ENCODE measurements around the gene ADGRA1. TPM values are rescaled to one million over a fixed set of nuclear protein-coding genes. Genes with fewer than 3 reads are reported as not detected.

The ADGRA1 gene
- total and polyA plus RNA-seq, 2 donors (not counting 1 experiment from before 2014, with no cell fraction given), result not detected

GRCh38 chr10:133059093-133059470, 28.6 kb upstream of the ADGRA1 start:
- DNase-seq (ENCODE audit: low read depth in 2 of 2), result no peak
- Histone ChIP-seq H3K4me3 (replicated peaks in 1 of 4; ENCODE audit: control extremely low read depth in 1 of 4, insufficient read depth in 1 of 4, low read depth in 3 of 4, low read length in 4 of 4) (no peak overlapping the region), H3K9me3 (ENCODE audit: control insufficient read depth, insufficient read depth, low read depth, low read length) (no peaks in the 10 kb centered on the region), H3K27ac (ENCODE audit: insufficient read depth, low read length) (no peak overlapping the region), H3K4me1 (ENCODE audit: control insufficient read depth, extremely low read depth, insufficient read depth, low read length) (no peaks in the 10 kb centered on the region), H3K27me3 (ENCODE audit: control insufficient read depth, insufficient read depth, low read length) (no peaks in the 10 kb centered on the region), H3K79me2 (ENCODE audit: control insufficient read depth, insufficient read depth, low read length) (no peaks in the 10 kb centered on the region), H2AFZ (ENCODE audit: low read length) (no peak overlapping the region), H4K20me1 (ENCODE audit: control insufficient read depth, extremely low read depth, insufficient read depth, low read length) (no peaks in the 10 kb centered on the region), H3K9ac (ENCODE audit: insufficient read depth, low read length) (no peak overlapping the region), H3K4me2 (ENCODE audit: extremely low read depth, insufficient read depth, low read length) (no peak overlapping the region), H3K36me3 (ENCODE audit: control insufficient read depth, insufficient read depth, low read length) (no peaks in the 10 kb centered on the region)
- no peak for TF ChIP-seq CTCF (conservative IDR thresholded peaks at IDR 0.05 in 1 of 2, IDR thresholded peaks at IDR 0.05 in 1 of 2; ENCODE audit: low read depth in 1 of 2, low read length in 2 of 2)
- TF ChIP-seq EZH2 (IDR thresholded peaks at IDR 0.05; ENCODE audit: low read length, missing control alignments), result no peak

GRCh38 chr10:133059571-133059970, 28.2 kb upstream of the ADGRA1 start:
- no peaks in the 10 kb centered on the region for H4K20me1 ChIP-seq (ENCODE audit: control insufficient read depth, extremely low read depth, insufficient read depth, low read length)
- H3K36me3 ChIP-seq (ENCODE audit: control insufficient read depth, insufficient read depth, low read length), result no peaks in the 10 kb centered on the region
- H3K9ac ChIP-seq (ENCODE audit: insufficient read depth, low read length), result no peak overlapping the region
- H3K79me2 ChIP-seq (ENCODE audit: control insufficient read depth, insufficient read depth, low read length), result no peaks in the 10 kb centered on the region
- no peak for TF ChIP-seq CTCF (conservative IDR thresholded peaks at IDR 0.05 in 1 of 2, IDR thresholded peaks at IDR 0.05 in 1 of 2; ENCODE audit: low read depth in 1 of 2, low read length in 2 of 2)
- no peak for TF ChIP-seq EZH2 (IDR thresholded peaks at IDR 0.05; ENCODE audit: low read length, missing control alignments)
- H3K4me2 ChIP-seq (ENCODE audit: extremely low read depth, insufficient read depth, low read length), result no peak overlapping the region
- no peaks in the 10 kb centered on the region for H3K27me3 ChIP-seq (ENCODE audit: control insufficient read depth, insufficient read depth, low read length)
- no peak overlapping the region for H3K27ac ChIP-seq (ENCODE audit: insufficient read depth, low read length)
- H2AFZ ChIP-seq (ENCODE audit: low read length), result no peak overlapping the region
- no peaks in the 10 kb centered on the region for H3K4me1 ChIP-seq (ENCODE audit: control insufficient read depth, extremely low read depth, insufficient read depth, low read length)
- no peak overlapping the region for H3K4me3 ChIP-seq (replicated peaks in 1 of 4; ENCODE audit: control extremely low read depth in 1 of 4, insufficient read depth in 1 of 4, low read depth in 3 of 4, low read length in 4 of 4)
- no peak for DNase-seq (ENCODE audit: low read depth in 2 of 2)
- no peaks in the 10 kb centered on the region for H3K9me3 ChIP-seq (ENCODE audit: control insufficient read depth, insufficient read depth, low read depth, low read length)

GRCh38 chr10:133060022-133060421, 27.7 kb upstream of the ADGRA1 start:
- Histone ChIP-seq H3K36me3 (ENCODE audit: control insufficient read depth, insufficient read depth, low read length) (no peaks in the 10 kb centered on the region), H3K4me1 (ENCODE audit: control insufficient read depth, extremely low read depth, insufficient read depth, low read length) (no peaks in the 10 kb centered on the region), H3K4me2 (ENCODE audit: extremely low read depth, insufficient read depth, low read length) (no peak overlapping the region), H3K9me3 (ENCODE audit: control insufficient read depth, insufficient read depth, low read depth, low read length) (no peaks in the 10 kb centered on the region), H4K20me1 (ENCODE audit: control insufficient read depth, extremely low read depth, insufficient read depth, low read length) (no peaks in the 10 kb centered on the region), H3K27ac (ENCODE audit: insufficient read depth, low read length) (no peak overlapping the region), H3K4me3 (replicated peaks in 1 of 4; ENCODE audit: control extremely low read depth in 1 of 4, insufficient read depth in 1 of 4, low read depth in 3 of 4, low read length in 4 of 4) (no peak overlapping the region), H3K79me2 (ENCODE audit: control insufficient read depth, insufficient read depth, low read length) (no peaks in the 10 kb centered on the region), H3K27me3 (ENCODE audit: control insufficient read depth, insufficient read depth, low read length) (no peaks in the 10 kb centered on the region), H2AFZ (ENCODE audit: low read length) (no peak overlapping the region), H3K9ac (ENCODE audit: insufficient read depth, low read length) (no peak overlapping the region)
- TF ChIP-seq EZH2 (IDR thresholded peaks at IDR 0.05; ENCODE audit: low read length, missing control alignments) (no peak), CTCF (conservative IDR thresholded peaks at IDR 0.05 in 1 of 2, IDR thresholded peaks at IDR 0.05 in 1 of 2; ENCODE audit: low read depth in 1 of 2, low read length in 2 of 2) (no peak)
- no peak for DNase-seq (ENCODE audit: low read depth in 2 of 2)
